Lung microvascular endothelial cell (primary cell): ENCODE data around the gene TCEAL6. TPM values are rescaled to one million over a fixed set of nuclear protein-coding genes. Genes with fewer than 3 reads are reported as not detected.
"Not testable (repeated sequence)": the region's sequence is repeated elsewhere in the genome, so short reads cannot be mapped to it uniquely, and the experiment has no call there.

Source experiments
- DNase-seq, 2 donors: peaks; one replicate each; pipeline versions ENCODE4 v3.0.0 to v3.0.0-alpha.2; 2010; ENCODE audit warnings: low read depth in 2 of 2
- total RNA-seq: library from RNA; depleted of rRNA; stranded (reverse); fragments of >200 nt; gene quantifications from 2 replicates; pipeline ENCODE4 v1.2.1, GENCODE V29; 2014

Gene TCEAL6
- not detected in 2 replicates for total RNA-seq

- not testable (repeated sequence) for DNase-seq
These were observed at the start of gene TCEAL6 for GRCh38 chrX:102142274-102142673. Gene TCEAL6, minus strand, starts transcription at chrX:102142481.

- DNase-seq: no peak
These were observed 43.9 kb upstream of the TCEAL6 start for GRCh38 chrX:102185967-102186720.

GRCh38 chrX:102155806-102156179 is 13.5 kb upstream of the TCEAL6 start, which contains the start of gene BEX5:
Gene BEX5, minus strand, starts transcription at chrX:102155977. Its CDS starts 1,712 bp downstream, at chrX:102154265.
- DNase-seq: peak; percentile 53 to 74

GRCh38 chrX:102154900-102155805 is 12.9 kb upstream of the TCEAL6 start:
- no peak for DNase-seq

DNA sequence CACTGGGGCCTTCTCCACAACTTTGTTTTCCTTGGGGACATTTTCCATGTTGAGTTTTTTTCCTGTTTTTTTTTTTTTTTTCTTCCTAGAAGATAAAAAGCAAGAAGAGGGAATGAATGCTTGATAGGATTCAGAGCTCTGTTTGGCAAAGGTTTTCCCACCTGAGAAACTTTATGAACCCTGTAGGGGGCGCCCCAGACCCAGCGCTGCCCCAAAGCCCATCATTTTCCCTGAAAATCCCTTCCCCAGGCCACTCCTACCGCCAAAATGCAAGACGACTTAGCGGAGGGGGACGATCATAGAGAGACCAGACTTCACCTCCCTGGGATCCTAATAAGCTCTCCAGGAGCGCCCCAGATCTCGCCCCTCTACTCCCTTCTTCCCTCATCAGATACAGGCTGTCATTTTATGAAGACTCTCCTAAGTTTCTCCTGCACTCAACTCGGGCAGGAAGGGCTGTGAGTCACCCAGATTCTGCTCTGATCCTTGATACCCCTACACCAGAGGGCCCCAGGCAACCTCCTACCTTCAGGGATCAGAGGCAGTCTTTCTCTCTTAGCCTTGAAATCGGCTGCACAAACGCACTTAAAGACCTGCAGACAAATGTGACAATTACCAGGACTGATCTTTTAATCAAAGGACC is 12.1 kb upstream of the TCEAL6 start:
- DNase-seq: no peak

DNA sequence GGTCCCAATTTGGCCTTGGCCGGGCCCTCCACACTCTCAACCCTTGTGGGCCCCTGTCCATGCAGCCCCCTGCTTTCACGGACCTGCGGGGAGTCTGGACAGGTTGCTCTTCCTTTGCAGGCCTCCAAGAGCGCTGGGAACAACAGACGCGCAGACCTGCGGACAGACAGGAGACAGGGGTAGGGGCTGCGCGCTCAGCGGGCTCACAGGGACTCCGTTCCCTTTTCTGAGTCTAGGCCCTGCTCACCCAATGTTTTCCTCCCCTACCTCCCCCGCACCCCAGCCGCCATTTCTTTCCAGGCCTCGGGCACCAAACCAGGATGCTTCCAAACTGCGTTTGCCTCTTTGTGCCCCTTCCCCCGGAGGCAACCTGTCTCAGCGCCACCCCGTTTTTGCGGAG is 650 bp downstream of the TCEAL6 start:
- DNase-seq: not testable (repeated sequence)

GRCh38 chrX:102140876-102141275 is 1.4 kb downstream of the TCEAL6 start:
- DNase-seq: not testable (repeated sequence)

GRCh38 chrX:102138064-102138463 is 4.2 kb downstream of the TCEAL6 start:
- DNase-seq: peak in 1 of 2 donors; percentile 16

DNA sequence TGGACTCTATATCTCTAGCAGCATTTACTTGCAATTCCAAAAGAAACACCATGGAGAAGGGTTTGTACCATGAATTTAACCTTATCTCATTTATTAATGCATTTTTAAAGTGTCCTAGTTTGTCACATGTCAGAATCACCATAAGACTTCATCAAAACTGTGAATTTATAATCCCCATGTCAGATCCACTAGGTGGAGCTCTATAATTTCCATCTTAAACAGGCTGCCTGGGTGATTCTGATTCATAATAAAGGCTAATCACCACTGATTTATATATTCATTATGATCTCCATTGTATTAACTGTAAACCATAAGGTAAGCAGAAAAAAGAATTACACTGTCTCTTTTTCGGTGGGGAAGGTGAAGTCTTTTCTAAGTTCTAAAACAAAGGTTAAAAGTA is 12.8 kb downstream of the TCEAL6 start:
- peak; percentile 12 to 40 for DNase-seq

- DNase-seq: no peak
These were observed 15.4 kb downstream of the TCEAL6 start for GRCh38 chrX:102126863-102127262.

DNA sequence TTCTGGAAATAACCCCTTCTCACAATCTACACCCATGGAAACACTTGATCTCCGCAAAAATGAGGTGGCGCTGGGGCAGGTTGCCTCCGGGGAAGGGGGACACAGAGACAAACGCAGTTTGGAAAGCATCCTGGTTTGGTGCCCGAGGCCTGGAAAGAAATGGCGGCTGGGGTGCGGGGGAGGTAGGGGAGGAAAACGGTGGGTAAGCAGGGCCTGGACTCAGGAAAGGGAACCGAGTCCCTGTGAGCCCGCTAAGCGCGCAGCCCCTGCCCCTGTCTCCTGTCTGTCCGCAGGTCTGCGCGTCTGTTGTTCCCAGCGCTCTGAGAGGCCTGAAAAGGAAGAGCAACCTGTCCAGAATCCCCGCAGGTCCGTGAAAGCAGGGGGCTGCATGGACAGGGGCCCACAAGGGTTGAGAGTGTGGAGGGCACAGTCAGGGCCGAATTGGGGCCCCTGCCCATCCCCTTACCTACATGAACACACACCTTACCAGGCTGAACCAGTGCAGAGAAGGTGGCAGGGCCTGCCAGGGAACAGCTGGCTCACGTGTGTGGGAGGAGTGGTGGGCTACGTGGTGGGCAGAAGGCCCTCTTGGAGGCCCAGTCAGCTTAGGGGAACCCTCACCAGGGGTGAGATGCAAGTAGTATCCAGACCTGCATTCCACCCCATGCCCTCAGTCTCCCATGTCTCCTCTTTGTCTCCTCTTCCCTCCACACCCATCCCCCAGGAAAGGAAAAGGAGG is 16.0 kb downstream of the TCEAL6 start:
- not testable (repeated sequence) for DNase-seq

- not testable (repeated sequence) for DNase-seq
These were observed 16.8 kb downstream of the TCEAL6 start, which contains the start of gene TCEAL2 for GRCh38 chrX:102125436-102125835. Gene TCEAL2, plus strand, starts transcription at chrX:102125679. Its CDS starts 1,152 bp downstream, at chrX:102126831.

DNA sequence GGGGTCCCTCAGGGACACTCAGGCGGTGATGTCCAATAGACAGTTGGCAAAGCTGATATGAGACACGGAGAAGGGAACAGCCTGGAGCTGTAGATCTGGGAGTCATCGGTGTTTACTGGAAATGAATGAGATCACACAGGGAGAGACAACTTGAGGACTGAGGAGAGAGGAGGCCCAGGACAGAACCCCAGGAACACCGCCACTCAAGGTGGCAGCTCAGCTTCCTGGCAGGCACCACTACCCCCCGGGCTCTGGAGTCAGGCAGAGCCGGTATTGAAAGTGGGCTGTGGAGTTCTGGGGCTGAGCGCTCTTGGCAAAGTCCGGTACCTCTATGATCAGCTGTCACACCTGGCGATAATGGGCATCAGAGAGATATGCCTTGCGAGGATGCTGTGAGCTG is 17.3 kb downstream of the TCEAL6 start:
- DNase-seq: not testable (repeated sequence)

DNA sequence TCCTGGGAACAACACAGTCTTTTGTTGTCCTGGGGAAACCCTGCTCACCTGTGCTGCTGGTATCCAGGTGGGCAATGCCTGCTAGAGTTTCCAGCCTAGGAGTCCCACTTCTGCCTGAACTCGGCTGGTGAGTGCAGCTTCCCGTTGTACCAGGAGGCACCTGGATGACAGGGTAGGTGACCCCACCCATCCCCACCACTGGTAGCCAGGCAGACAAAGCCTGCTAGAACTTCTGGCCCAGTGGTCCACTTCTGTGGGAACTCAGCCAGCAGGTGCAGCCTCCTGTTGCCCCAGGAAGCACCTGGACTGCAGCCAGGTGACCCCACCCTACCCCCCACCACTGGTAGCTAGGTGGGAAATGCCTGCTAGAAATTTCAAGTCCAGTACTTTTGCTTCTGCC is 26.5 kb downstream of the TCEAL6 start:
- DNase-seq: no peak

- DNase-seq: no peak
These were observed 28.9 kb downstream of the TCEAL6 start for GRCh38 chrX:102113367-102113766.

Other genes with a start within 250 kb of the TCEAL6 start
- gene ZMAT1, start 210.5 kb downstream of the TCEAL6 start, total RNA-seq: 0.65 and 1.2 TPM in 2 replicates
- not detected in 2 replicates for gene TCEAL2, start 16.8 kb downstream of the TCEAL6 start, total RNA-seq
- not detected in 2 replicates for gene BEX5, start 13.5 kb upstream of the TCEAL6 start, total RNA-seq
- gene TCP11X1, start 72.8 kb upstream of the TCEAL6 start, total RNA-seq: not detected in 2 replicates
- not detected in 2 replicates for gene NXF2, start 104.7 kb upstream of the TCEAL6 start, total RNA-seq